Loucy (cell line): ENCODE measurements around the gene MYO9A.

Experiments
- H2AFZ ChIP-seq: fragments of 200-600 bp; sonication (generic); 2 replicates; pipeline ENCODE4 v1.6.0; 2016; ENCODE audit warnings: antibody characterized with exemption, mild to moderate bottlenecking, low read length, moderate library complexity
- H3F3A ChIP-seq: fragments of 200-600 bp; 2 replicates; pipeline ENCODE4 v1.6.0; 2016; ENCODE audit warnings: antibody characterized with exemption, low read depth, mild to moderate bottlenecking
- H3K27me3 ChIP-seq: fragments of 200-600 bp; sonication (generic); 2 replicates; pipeline ENCODE4 v1.6.1; 2014; ENCODE audit warnings: low read length, mild to moderate bottlenecking; ENCODE audit not compliant: insufficient read depth, poor library complexity, severe bottlenecking
- H3K36me3 ChIP-seq: fragments of 200-600 bp; sonication (generic); 2 replicates; pipeline ENCODE4 v1.6.1; 2016; ENCODE audit warnings: low read length; ENCODE audit not compliant: insufficient read depth
- H3K4me1 ChIP-seq: fragments of 200-600 bp; sonication (generic); 2 replicates; pipeline ENCODE4 v1.5.1; 2014; ENCODE audit warnings: low read length, mild to moderate bottlenecking; ENCODE audit not compliant: insufficient read depth, poor library complexity, severe bottlenecking
- H3K4me2 ChIP-seq: fragments of 200-600 bp; sonication (generic); 2 replicates; pipeline ENCODE4 v1.6.0; 2014; ENCODE audit warnings: antibody characterized with exemption, low read length, low read depth, mild to moderate bottlenecking; ENCODE audit not compliant: poor library complexity, severe bottlenecking
- H3K4me3 ChIP-seq: fragments of 200-600 bp; sonication (generic); 2 replicates; pipeline ENCODE4 v1.5.1; 2014; ENCODE audit warnings: low read length, mild to moderate bottlenecking, mixed read lengths; ENCODE audit not compliant: poor library complexity, severe bottlenecking
- H3K79me2 ChIP-seq: fragments of 200-600 bp; sonication (generic); 2 replicates; pipeline ENCODE4 v1.6.1; 2014; ENCODE audit warnings: low read length; ENCODE audit not compliant: insufficient read depth
- H3K9ac ChIP-seq: fragments of 200-600 bp; sonication (generic); 2 replicates; pipeline ENCODE4 v1.6.0; 2014; ENCODE audit warnings: mild to moderate bottlenecking, low read depth, low read length, moderate library complexity; ENCODE audit not compliant: poor library complexity, severe bottlenecking
- H3K9me2 ChIP-seq: fragments of 200-600 bp; sonication (generic); replicated peaks from 2 replicates; pipeline ENCODE4 v1.6.1; 2016; ENCODE audit warnings: low read depth, low read length, mixed read lengths
- H3K9me3 ChIP-seq: fragments of 200-600 bp; sonication (generic); 2 replicates; pipeline ENCODE4 v1.6.1; 2014; ENCODE audit warnings: mild to moderate bottlenecking, antibody characterized with exemption, low read length, low read depth; ENCODE audit not compliant: insufficient read depth
- H4K20me1 ChIP-seq: fragments of 200-600 bp; sonication (generic); 2 replicates; pipeline ENCODE4 v1.6.0; 2014; ENCODE audit warnings: antibody characterized with exemption, low read length, mild to moderate bottlenecking; ENCODE audit not compliant: insufficient read depth, poor library complexity, severe bottlenecking
- CTCF ChIP-seq: fragments of 200-600 bp; sonication (generic); conservative IDR thresholded peaks from 2 replicates; pipeline ENCODE4 v1.5.1; 2014; ENCODE audit warnings: mild to moderate bottlenecking, antibody characterized with exemption, low read length
- EZH2phosphoT487 ChIP-seq: fragments of 200-600 bp; IDR thresholded peaks from 2 replicates; pipeline ENCODE4 v1.6.1; 2018; ENCODE audit warnings: antibody characterized with exemption, mild to moderate bottlenecking, moderate library complexity, borderline replicate concordance

Gene MYO9A

GRCh38 chr15:71790081-71790480 is 327.9 kb downstream of the MYO9A start:
- Histone ChIP-seq H4K20me1 (no peaks in the 10 kb centered on the region), H3K4me1 (peaks cover 9% of the 10 kb centered on the region), H3K9me2 (no peaks in the 10 kb centered on the region), H3K9ac (no peak overlapping the region), H3K4me3 (no peak overlapping the region), H3K4me2 (no peak overlapping the region), H2AFZ (no peak overlapping the region), H3K79me2 (no peaks in the 10 kb centered on the region), H3F3A (no peaks in the 10 kb centered on the region), H3K36me3 (no peaks in the 10 kb centered on the region), H3K9me3 (no peaks in the 10 kb centered on the region), H3K27me3 (no peaks in the 10 kb centered on the region)
- TF ChIP-seq CTCF (no peak), EZH2phosphoT487 (no peak)

- Histone ChIP-seq H3K36me3 (no peaks in the 10 kb centered on the region), H4K20me1 (no peaks in the 10 kb centered on the region), H3K4me1 (peaks cover 9% of the 10 kb centered on the region), H3K9ac (no peak overlapping the region), H3K27me3 (no peaks in the 10 kb centered on the region), H3K9me2 (no peaks in the 10 kb centered on the region), H3K9me3 (no peaks in the 10 kb centered on the region), H2AFZ (no peak overlapping the region), H3K4me3 (no peak overlapping the region), H3F3A (no peaks in the 10 kb centered on the region), H3K79me2 (no peaks in the 10 kb centered on the region), H3K4me2 (no peak overlapping the region)
- TF ChIP-seq EZH2phosphoT487 (no peak), CTCF (no peak)
These were observed 328.3 kb downstream of the MYO9A start for GRCh38 chr15:71789616-71790015.

GRCh38 chr15:71788646-71789579 is 329.0 kb downstream of the MYO9A start:
- H3K36me3 ChIP-seq = no peaks in the 10 kb centered on the region
- H3K4me3 ChIP-seq = no peak overlapping the region
- H3K27me3 ChIP-seq = no peaks in the 10 kb centered on the region
- no peaks in the 10 kb centered on the region for H3K9me2 ChIP-seq
- H3K9me3 ChIP-seq = no peaks in the 10 kb centered on the region
- H3K9ac ChIP-seq = no peak overlapping the region
- no peaks in the 10 kb centered on the region for H3K79me2 ChIP-seq
- no peaks in the 10 kb centered on the region for H3F3A ChIP-seq
- H4K20me1 ChIP-seq = no peaks in the 10 kb centered on the region
- H3K4me1 ChIP-seq = peaks cover 9% of the 10 kb centered on the region
- no peak overlapping the region for H3K4me2 ChIP-seq
- no peak overlapping the region for H2AFZ ChIP-seq
- no peak for TF ChIP-seq CTCF
- TF ChIP-seq EZH2phosphoT487 = no peak
